ENCODE measurements around the gene POMZP3.
"Not testable (repeated sequence)": the region's sequence is repeated elsewhere in the genome, so short reads cannot be mapped to it uniquely, and the experiment has no call there.

POMZP3 gene

GRCh38 chr7:76588586-76588985, 38.5 kb downstream of the POMZP3 start:
- POLR2A ChIA-PET; H3K9me3 ChIP-seq (ENCODE audit: control extremely low read depth in 1 of 5, control insufficient read depth in 4 of 5, insufficient read depth in 2 of 5, low read depth in 1 of 5, low read length in 4 of 5); H3K27me3 ChIP-seq (replicated peaks in 2 of 5; ENCODE audit: control insufficient read depth in 4 of 5, insufficient read depth in 5 of 5, low read length in 4 of 5); DNase-seq; H3K27ac ChIP-seq (ENCODE audit: insufficient read depth in 1 of 2, low read depth in 1 of 2, low read length in 2 of 2, poor library complexity in 1 of 2, severe bottlenecking in 2 of 2); H3K36me3 ChIP-seq (ENCODE audit: control insufficient read depth in 4 of 4, insufficient read depth in 4 of 4, low read length in 3 of 4); H3K4me3 ChIP-seq (ENCODE audit: control insufficient read depth in 1 of 7, extremely low read depth in 1 of 7, insufficient read depth in 4 of 7, low read depth in 2 of 7, low read length in 6 of 7); CTCF ChIA-PET: not testable (repeated sequence)
- WGBS (ENCODE audit: insufficient coverage), result no CpG with 5 or more reads among the region's 1 CpG
- H3K4me1 ChIP-seq (ENCODE audit: control extremely low read depth in 1 of 4, control insufficient read depth in 4 of 4, insufficient read depth in 4 of 4, low read length in 3 of 4), result peaks cover 0 to 15% (median 5%) of the 10 kb centered on the region in 4 experiments

DNA sequence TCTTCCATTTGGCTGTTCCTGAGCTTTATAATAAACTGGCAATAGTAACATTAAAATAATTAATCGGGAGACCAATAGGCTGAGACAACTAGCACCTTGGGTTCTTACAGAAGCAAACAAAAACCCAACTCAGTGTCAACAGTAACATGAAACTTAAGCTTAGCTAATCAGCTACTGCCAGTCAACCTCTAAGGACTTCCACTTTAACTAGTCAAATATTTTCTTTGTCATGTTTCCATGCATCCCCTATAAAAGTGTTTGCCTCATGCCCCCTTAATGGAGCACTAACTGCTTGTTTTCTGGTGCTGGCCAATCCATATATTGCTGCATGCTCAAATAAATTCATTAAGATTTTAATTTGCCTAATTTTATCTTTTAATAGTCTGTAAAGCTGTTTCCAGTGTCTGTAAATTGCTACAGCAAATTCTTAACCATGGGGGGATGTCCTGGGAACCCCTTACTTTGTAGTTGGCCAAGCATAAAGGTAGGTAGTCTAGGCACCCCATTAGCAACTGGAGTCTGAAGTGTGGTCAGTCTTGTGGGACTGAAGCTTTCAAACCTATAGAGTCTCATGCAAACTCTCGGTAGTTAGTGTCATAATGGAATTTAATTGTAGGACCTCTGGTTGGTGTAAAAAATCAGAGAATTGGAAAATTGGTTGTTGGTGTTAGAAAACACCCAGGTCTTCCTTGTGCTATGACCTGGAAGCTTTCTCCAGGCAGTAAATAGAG, 40.3 kb downstream of the POMZP3 start:
- H3K36me3 ChIP-seq (ENCODE audit: control insufficient read depth in 4 of 4, insufficient read depth in 4 of 4, low read length in 3 of 4); H3K27me3 ChIP-seq (replicated peaks in 2 of 5; ENCODE audit: control insufficient read depth in 4 of 5, insufficient read depth in 5 of 5, low read length in 4 of 5); CTCF ChIA-PET; DNase-seq; H3K4me3 ChIP-seq (ENCODE audit: control insufficient read depth in 1 of 7, extremely low read depth in 1 of 7, insufficient read depth in 4 of 7, low read depth in 2 of 7, low read length in 6 of 7); H3K9me3 ChIP-seq (ENCODE audit: control extremely low read depth in 1 of 5, control insufficient read depth in 4 of 5, insufficient read depth in 2 of 5, low read depth in 1 of 5, low read length in 4 of 5); H3K27ac ChIP-seq (ENCODE audit: insufficient read depth in 1 of 2, low read depth in 1 of 2, low read length in 2 of 2, poor library complexity in 1 of 2, severe bottlenecking in 2 of 2); POLR2A ChIA-PET: not testable (repeated sequence)
- 100% methylated on average over 2 of the region's 2 CpGs for WGBS (ENCODE audit: insufficient coverage)
- peaks cover 0 to 16% (median 5%) of the 10 kb centered on the region in 4 experiments for H3K4me1 ChIP-seq (ENCODE audit: control extremely low read depth in 1 of 4, control insufficient read depth in 4 of 4, insufficient read depth in 4 of 4, low read length in 3 of 4)

DNA sequence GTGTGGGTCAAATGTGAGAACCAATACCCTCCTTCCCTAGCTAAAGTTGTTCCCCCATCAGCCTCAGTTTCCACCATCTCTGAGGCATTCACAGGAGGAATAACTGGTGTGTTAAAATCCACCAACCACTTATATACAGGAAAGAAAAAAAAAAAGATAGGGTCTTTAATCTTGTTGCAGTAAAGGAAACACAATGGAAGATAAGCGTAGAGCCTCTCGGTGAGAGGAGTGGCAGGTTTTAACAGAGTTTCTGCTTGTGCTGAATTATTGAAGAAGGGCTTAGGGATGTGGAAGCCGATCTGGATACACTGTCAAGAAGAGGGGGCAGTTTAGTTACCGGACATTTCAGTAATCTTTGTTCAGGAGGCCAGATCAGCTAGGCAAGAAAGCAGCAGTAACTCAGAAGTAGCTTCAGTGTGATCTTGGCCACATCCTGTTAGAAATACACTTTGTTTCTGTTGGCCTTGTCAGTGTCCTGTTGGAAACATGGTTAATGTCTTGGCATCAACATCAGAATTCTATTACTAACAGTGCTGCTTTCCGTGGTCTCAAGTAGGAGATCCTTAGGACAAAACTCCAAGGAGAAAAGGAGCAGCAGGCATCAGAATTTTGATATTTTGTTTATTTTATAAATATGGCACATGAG, 43.3 kb downstream of the POMZP3 start:
- peak in 2 of 3 donors; percentile 18 to 43 for DNase-seq
- H3K36me3 ChIP-seq (ENCODE audit: control insufficient read depth in 4 of 4, insufficient read depth in 4 of 4, low read length in 3 of 4); H3K27me3 ChIP-seq (replicated peaks in 2 of 5; ENCODE audit: control insufficient read depth in 4 of 5, insufficient read depth in 5 of 5, low read length in 4 of 5); H3K4me3 ChIP-seq (ENCODE audit: control insufficient read depth in 1 of 7, extremely low read depth in 1 of 7, insufficient read depth in 4 of 7, low read depth in 2 of 7, low read length in 6 of 7); H3K9me3 ChIP-seq (ENCODE audit: control extremely low read depth in 1 of 5, control insufficient read depth in 4 of 5, insufficient read depth in 2 of 5, low read depth in 1 of 5, low read length in 4 of 5); POLR2A ChIA-PET; H3K27ac ChIP-seq (ENCODE audit: insufficient read depth in 1 of 2, low read depth in 1 of 2, low read length in 2 of 2, poor library complexity in 1 of 2, severe bottlenecking in 2 of 2); CTCF ChIA-PET: not testable (repeated sequence)
- peaks cover 0 to 12% (median 4%) of the 10 kb centered on the region in 4 experiments for H3K4me1 ChIP-seq (ENCODE audit: control extremely low read depth in 1 of 4, control insufficient read depth in 4 of 4, insufficient read depth in 4 of 4, low read length in 3 of 4)
- WGBS (ENCODE audit: insufficient coverage), result 0% methylated on average over 1 of the region's 5 CpGs

GRCh38 chr7:76582848-76583631, 44.0 kb downstream of the POMZP3 start:
- DNase-seq, result peak; percentile 25 to 63 (median 41)
- CTCF ChIA-PET; H3K4me1 ChIP-seq (ENCODE audit: control extremely low read depth in 1 of 4, control insufficient read depth in 4 of 4, insufficient read depth in 4 of 4, low read length in 3 of 4); POLR2A ChIA-PET; H3K4me3 ChIP-seq (ENCODE audit: control insufficient read depth in 1 of 7, extremely low read depth in 1 of 7, insufficient read depth in 4 of 7, low read depth in 2 of 7, low read length in 6 of 7); H3K36me3 ChIP-seq (ENCODE audit: control insufficient read depth in 4 of 4, insufficient read depth in 4 of 4, low read length in 3 of 4); H3K27me3 ChIP-seq (replicated peaks in 2 of 5; ENCODE audit: control insufficient read depth in 4 of 5, insufficient read depth in 5 of 5, low read length in 4 of 5); H3K27ac ChIP-seq (ENCODE audit: insufficient read depth in 1 of 2, low read depth in 1 of 2, low read length in 2 of 2, poor library complexity in 1 of 2, severe bottlenecking in 2 of 2); H3K9me3 ChIP-seq (ENCODE audit: control extremely low read depth in 1 of 5, control insufficient read depth in 4 of 5, insufficient read depth in 2 of 5, low read depth in 1 of 5, low read length in 4 of 5): not testable (repeated sequence)
- WGBS (ENCODE audit: insufficient coverage), result no CpG with 5 or more reads among the region's 2 CpGs

GRCh38 chr7:76575919-76576655, 51.0 kb downstream of the POMZP3 start:
- CTCF ChIA-PET; H3K9me3 ChIP-seq (ENCODE audit: control extremely low read depth in 1 of 5, control insufficient read depth in 4 of 5, insufficient read depth in 2 of 5, low read depth in 1 of 5, low read length in 4 of 5); H3K27ac ChIP-seq (ENCODE audit: insufficient read depth in 1 of 2, low read depth in 1 of 2, low read length in 2 of 2, poor library complexity in 1 of 2, severe bottlenecking in 2 of 2); H3K4me3 ChIP-seq (ENCODE audit: control insufficient read depth in 1 of 7, extremely low read depth in 1 of 7, insufficient read depth in 4 of 7, low read depth in 2 of 7, low read length in 6 of 7); H3K4me1 ChIP-seq (ENCODE audit: control extremely low read depth in 1 of 4, control insufficient read depth in 4 of 4, insufficient read depth in 4 of 4, low read length in 3 of 4); POLR2A ChIA-PET; H3K27me3 ChIP-seq (replicated peaks in 2 of 5; ENCODE audit: control insufficient read depth in 4 of 5, insufficient read depth in 5 of 5, low read length in 4 of 5); DNase-seq; H3K36me3 ChIP-seq (ENCODE audit: control insufficient read depth in 4 of 4, insufficient read depth in 4 of 4, low read length in 3 of 4): not testable (repeated sequence)
- WGBS (ENCODE audit: insufficient coverage), result no CpG with 5 or more reads among the region's 3 CpGs

- H3K4me3 ChIP-seq (ENCODE audit: control insufficient read depth in 1 of 7, extremely low read depth in 1 of 7, insufficient read depth in 4 of 7, low read depth in 2 of 7, low read length in 6 of 7); H3K36me3 ChIP-seq (ENCODE audit: control insufficient read depth in 4 of 4, insufficient read depth in 4 of 4, low read length in 3 of 4); DNase-seq; CTCF ChIA-PET; H3K27me3 ChIP-seq (replicated peaks in 2 of 5; ENCODE audit: control insufficient read depth in 4 of 5, insufficient read depth in 5 of 5, low read length in 4 of 5); H3K27ac ChIP-seq (ENCODE audit: insufficient read depth in 1 of 2, low read depth in 1 of 2, low read length in 2 of 2, poor library complexity in 1 of 2, severe bottlenecking in 2 of 2); H3K4me1 ChIP-seq (ENCODE audit: control extremely low read depth in 1 of 4, control insufficient read depth in 4 of 4, insufficient read depth in 4 of 4, low read length in 3 of 4); H3K9me3 ChIP-seq (ENCODE audit: control extremely low read depth in 1 of 5, control insufficient read depth in 4 of 5, insufficient read depth in 2 of 5, low read depth in 1 of 5, low read length in 4 of 5); POLR2A ChIA-PET: not testable (repeated sequence)
- no CpG with 5 or more reads among the region's 2 CpGs for WGBS (ENCODE audit: insufficient coverage)
Observed at GRCh38 chr7:76575431-76575830, 51.6 kb downstream of the POMZP3 start.

Data from common myeloid progenitor, CD34-positive (primary cell).